ENCODE measurements around the gene RABL6.
A peak's percentile ranks its signal among the peaks of the same experiment; 100 is the strongest.
"Not testable (repeated sequence)": the region's sequence is repeated elsewhere in the genome, so short reads cannot be mapped to it uniquely, and the experiment has no call there.

Gene RABL6

GRCh38 chr9:136882109-136882946, 74.6 kb downstream of the RABL6 start:
- DNase-seq (ENCODE audit: low read depth, low spot score) = peak; percentile 84

- DNase-seq (ENCODE audit: low read depth, low spot score) = not testable (repeated sequence)
Observed at GRCh38 chr9:136882947-136883283, 75.2 kb downstream of the RABL6 start.

GRCh38 chr9:136883670-136884069, 75.9 kb downstream of the RABL6 start:
- not testable (repeated sequence) for DNase-seq (ENCODE audit: low read depth, low spot score)

- DNase-seq (ENCODE audit: low read depth, low spot score) = peak; percentile 93
Observed at GRCh38 chr9:136885950-136886578, 78.3 kb downstream of the RABL6 start, which contains the start of gene TRAF2. TSS of gene TRAF2 (plus strand) at chr9:136886516. CDS start at chr9:136898741, 12,225 bp downstream.

- DNase-seq (ENCODE audit: low read depth, low spot score) = no peak
Observed at GRCh38 chr9:136886610-136887597, 79.2 kb downstream of the RABL6 start.

GRCh38 chr9:136888454-136888853, 80.7 kb downstream of the RABL6 start:
- DNase-seq (ENCODE audit: low read depth, low spot score) = no peak

GRCh38 chr9:136889858-136890257, 82.1 kb downstream of the RABL6 start:
- DNase-seq (ENCODE audit: low read depth, low spot score) = no peak

- no peak for DNase-seq (ENCODE audit: low read depth, low spot score)
Observed at GRCh38 chr9:136890661-136891060, 82.9 kb downstream of the RABL6 start.
